HG03520 (cell line): ENCODE measurements around the gene FANK1.
"Not testable (repeated sequence)": the region's sequence is repeated elsewhere in the genome, so short reads cannot be mapped to it uniquely, and the experiment has no call there.

ENCODE experiments used
- ATAC-seq: cut with Tn5 transposase; IDR thresholded peaks from one replicate; pipeline ENCODE4 v1.9.1; 2021; ENCODE audit warnings: mild to moderate bottlenecking, moderate library complexity; ENCODE audit not compliant: unreplicated experiment

FANK1 gene

DNA sequence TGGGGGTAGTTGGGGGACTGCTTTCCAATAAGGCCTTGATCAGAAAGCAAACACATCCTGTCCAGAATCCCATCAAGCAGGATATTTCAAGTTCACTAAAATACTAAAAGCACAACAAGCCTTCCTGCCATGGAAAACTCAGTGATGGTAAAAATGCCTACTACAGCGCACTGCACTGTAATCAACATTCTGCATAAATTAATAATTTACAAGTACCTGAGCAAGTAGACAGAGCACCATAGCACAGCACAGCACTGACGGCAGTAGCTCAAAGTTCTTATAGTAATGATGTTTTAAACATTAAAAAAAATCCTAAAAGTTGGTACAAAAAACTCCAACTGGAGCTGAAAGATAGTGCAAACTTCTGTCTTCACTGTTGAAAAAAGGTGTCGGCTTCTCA lies 120.5 kb downstream of the FANK1 start:
- no peak for ATAC-seq

DNA sequence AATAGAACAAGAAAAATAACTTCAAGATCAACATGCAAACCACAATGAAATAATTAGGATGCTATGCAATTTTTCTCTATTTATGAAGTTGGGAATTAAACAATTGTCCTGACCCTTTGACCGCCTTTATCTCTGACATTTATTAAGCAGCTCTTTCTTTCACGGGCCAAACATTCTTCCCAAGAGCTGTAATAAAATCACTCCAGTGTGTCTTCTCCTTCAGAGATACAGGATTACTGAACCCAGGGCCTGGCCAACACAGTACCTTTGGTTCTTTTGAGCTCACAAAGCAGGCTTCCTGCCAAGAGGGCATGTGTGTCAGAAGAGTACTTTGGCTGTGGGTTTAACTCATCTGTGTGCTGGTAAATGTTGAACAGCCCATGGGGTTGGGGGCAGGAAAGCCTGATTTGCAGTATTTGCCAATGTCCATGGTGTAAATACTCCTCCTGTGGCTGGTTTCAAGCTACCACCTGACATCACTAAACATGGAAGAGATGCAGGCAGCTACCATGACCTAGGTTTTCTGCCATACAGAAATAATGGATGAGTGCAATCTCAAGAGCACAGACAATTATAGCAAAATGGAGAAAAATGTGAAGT lies 121.7 kb downstream of the FANK1 start:
- ATAC-seq, result no peak

DNA sequence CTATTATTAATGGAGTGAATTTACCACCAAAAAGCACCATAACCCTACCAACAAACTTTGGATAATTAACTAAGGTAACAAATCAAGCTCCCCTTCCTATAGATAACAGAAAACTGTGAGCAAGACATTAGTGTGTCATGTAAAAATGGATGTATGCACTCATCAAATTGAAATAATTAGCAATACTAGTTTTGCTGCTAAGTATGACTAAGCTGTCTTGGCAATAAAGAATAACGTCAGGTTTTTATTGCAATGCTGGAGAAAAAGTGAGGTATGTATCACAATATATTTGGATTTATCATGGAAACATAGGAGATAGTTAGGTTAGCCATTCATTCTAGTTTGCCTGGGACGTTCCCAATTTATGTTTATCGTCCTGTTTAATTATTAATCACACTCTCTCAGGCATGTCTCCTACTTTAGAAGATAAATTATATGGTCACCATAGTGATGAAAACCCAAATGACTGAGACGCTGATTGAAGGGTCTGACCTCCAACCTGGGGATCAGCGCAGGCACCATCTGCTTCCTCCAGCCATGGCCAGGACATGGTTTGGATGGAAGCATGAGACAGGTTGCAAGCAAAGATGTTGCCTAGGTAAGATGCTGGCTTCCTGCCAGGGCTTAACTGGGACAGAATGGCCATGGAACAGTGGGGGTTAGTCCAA lies 125.6 kb downstream of the FANK1 start:
- ATAC-seq, result no peak

DNA sequence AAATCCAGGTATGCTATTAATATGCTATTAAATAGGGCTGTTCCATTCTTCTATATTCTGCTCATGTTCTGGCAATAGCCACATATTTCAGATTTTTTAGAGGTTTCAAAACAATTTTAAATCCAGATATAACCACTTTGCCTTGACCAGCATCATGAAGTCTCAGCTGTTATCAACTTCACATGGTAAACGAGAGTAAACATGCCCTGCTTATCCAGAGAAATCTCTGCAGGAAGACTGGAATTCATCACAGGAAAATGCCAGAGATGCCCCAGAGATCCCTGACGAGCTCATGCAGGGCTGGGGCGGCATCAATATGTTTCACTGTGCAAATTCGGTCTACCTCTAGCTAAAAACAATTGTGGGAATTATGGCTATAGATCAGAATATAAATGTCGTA lies 126.5 kb downstream of the FANK1 start:
- no peak for ATAC-seq

DNA sequence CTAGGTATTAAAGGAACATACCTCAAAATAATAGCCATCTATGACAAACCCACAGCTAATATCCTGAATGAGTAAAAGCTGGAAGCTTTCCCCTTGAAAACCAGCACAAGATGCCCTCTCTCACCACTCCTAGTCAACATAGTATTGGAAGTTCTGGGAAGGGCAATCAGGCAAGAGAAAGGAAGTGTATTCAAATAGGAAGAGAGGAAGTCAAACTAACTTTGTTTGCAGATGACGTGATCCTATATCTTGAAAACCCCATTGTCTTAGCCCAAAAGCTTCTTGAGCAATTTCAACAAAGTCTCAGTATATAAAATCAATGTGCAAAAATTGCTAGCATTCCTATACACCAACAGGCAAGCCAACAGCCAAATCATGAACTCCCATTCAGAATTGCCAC lies 131.3 kb downstream of the FANK1 start:
- ATAC-seq, result no peak

DNA sequence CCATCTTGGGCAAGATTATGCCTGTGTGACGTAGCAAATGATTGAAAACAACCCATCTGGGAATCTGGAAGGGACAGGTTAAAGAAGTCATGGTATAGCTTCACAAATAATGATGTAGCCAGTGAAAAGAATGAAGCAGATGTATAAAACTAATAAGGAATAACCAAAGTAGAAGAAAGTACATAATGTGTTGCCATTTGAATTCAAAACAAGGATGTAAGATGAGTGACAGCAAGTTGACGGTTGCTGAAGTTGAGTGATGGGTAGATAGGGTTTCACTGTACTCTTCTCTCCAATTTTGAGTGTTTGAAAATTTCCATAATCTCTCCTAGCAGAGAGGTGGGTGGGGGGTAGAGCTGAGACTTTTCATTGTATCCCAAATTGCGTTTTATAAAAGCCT lies 133.6 kb downstream of the FANK1 start:
- ATAC-seq, result no peak

DNA sequence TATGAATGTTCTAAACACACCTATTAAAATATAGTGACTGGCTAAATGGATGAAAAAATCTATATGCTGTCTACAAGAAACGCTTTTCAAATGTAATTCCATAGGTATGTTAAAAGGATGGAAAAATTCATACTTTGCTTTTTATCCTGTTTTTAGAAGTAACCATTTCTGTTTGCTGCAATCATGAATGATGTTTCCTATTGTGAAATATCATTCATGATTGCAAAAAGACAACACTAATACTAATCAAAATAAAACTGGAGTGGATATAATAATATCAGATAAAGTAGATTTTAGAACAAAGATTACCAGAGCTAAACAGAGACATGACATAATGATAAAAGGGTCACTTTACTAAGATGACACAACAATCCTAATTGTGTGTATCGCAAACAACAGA lies 138.2 kb downstream of the FANK1 start:
- ATAC-seq, result no peak

DNA sequence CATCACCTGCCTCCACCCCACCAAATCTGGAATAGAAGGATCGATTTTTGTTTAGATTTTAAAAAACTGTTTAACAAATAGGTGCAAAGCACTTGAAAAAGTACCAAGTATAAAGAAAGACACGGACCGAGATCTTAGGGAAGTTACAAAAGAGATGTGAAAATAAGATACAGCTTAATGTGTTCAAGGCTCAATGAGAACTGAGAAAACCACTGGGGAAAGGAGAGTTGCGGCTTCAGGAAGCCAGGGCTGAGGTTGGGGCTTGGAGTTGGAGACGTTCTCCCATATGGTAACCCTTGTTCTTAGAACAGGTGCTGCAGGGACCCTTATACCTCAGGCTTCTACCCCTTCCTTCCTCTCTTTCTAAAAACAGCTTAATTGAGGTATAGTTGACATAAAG lies 140.2 kb downstream of the FANK1 start:
- ATAC-seq, result no peak

DNA sequence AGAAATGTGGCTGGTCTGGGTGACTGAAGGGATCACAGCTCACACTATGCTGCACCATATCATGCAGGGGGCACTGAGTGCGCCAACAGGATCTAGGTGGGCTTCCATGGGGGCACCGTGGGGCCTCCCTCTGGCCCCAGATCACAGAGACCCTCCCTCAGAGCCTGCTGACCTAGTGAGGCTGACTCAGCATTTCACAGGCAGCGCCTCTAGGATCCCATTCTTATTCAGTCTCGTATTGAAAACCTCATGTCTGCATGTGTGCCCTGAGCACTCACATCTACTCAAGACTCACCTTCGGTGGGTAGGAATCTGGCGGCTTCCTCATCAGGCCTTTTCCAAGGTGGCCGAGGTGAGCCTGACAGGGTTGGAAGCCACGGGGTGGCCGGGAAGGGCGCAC lies 141.6 kb downstream of the FANK1 start:
- ATAC-seq, result no peak

DNA sequence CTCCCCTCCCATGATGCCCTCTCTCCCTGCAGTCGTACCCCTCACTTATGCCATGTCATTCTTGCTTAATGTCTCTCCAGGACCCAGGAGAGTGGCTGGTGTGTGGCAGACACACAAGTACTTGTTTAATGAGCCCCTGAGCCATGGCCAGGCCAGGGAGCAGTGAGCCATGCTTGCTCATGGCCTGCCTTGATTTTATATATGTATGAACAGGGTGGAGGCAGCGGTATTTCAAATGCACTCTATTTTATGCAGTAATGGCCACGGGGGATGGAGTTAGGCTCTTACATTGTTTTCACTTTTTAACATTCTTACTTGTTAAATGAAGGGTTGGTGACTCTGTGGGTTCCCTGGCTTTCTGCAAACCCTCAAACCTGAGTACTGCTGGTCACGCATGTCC lies 144.8 kb downstream of the FANK1 start:
- no peak for ATAC-seq

DNA sequence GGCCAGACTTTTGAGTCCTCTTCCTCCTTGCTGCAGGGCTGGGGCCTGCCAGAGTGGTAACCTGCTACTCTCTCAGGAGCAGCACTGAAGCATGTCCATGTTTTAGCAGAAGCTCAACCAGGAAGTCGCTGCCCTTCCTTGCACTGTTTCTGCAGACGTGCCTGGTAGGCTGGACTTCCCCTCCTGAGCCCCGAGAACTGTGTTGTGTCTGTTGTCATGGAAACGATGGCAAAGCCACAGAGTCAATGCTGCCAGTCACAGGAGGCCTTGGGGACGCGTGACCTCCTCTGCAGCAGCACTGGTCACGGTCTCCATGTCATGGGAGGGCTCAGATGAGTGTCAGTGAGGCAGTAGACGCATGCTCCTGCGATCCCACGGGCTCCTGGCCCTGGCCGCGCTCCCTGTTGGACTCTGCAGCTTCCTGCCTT lies 145.5 kb downstream of the FANK1 start:
- ATAC-seq, result peak; percentile 99

DNA sequence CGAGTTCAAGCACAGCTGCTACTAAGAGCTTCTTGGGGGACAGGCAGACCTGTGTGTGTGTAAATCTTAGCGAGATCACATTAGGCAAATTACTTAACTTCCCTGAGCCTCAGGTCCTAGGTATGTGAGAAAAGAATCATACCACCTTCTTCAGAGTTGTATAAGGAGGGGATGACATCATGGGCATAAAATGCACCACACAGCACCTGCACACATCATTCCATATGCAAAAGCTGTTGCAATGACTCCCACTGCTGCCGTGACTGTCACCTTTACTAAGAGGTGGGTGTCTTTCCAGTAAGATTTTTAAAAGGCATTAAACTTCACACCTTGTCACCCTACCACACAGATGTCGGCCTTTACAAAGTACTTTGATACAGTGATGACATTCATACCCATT lies 146.0 kb downstream of the FANK1 start:
- no peak for ATAC-seq

DNA sequence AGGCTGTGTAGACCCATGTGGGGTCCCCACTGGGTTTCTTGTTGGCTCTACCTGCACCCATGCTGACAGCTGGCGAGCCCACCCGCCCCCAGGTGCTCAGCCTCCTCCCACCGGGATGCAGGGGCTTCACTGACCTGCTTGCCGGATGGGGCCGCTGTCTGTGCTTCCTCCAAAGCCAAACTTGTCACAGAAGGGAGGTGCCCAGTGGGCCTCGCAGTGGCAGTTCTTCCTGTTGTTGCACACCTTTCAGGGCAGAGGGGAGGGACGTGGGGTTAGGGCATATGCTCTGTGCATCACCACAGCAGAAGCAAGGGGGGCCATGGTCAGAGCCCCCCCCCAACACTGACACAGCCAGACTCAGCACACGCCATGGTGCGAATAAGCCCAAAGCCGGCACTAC lies 146.5 kb downstream of the FANK1 start:
- ATAC-seq, result no peak

DNA sequence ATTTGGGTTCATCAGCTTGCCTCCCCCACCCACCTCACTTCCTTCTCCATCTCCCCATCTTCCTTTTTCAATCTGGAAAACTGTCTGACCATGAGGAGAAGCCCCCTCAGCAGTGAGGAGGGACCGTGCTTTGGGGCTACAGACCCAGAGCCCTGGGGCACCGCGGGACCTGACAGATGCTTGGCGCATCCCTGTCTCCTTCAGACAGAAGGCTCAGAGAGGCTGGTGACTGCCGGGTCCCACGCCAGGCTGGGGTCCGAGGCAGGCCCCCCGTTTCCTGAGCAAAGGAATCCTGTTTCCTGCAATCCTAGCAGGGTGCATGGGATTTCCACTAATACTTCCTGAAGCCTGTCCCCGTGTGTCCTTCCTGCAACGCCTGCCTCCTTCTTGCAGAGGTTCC lies 147.0 kb downstream of the FANK1 start:
- no peak for ATAC-seq

DNA sequence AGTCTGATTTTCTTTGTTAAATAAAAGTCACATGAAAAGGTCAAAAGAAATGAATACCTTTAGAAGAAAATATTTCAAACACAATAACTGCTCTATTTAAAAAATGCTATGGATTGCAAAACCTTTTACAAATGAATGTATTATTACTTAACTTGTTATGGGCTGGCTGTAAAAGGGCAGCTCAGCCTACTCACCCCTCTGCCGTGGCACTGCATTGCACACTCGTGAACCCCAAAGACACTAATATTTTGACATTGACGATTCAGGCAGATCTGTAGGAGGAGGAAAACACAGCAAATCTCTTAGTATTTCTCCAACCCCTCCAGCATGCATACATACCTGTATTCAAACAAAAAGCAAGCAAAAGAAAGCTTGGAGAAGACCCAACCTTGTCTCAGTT lies 149.5 kb downstream of the FANK1 start:
- ATAC-seq, result no peak

DNA sequence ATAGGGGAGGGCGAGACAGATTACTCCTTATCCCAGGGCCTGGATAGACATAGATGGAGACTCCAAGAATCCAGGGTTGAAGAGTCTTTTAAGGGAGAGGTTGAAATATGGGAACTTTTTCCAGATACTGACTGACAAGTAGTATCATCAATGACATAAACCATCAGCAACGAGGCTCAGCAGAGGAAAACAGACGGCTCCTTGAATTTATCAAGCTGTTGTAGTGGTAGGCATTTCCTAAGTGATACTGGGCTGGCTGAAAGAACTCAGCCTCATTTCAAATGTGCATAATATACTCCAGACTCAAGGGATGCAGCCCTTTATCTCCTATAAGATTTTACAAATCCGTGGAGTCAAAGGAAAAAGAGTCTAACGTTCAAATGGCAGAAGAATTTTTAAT lies 150.5 kb downstream of the FANK1 start:
- no peak for ATAC-seq

DNA sequence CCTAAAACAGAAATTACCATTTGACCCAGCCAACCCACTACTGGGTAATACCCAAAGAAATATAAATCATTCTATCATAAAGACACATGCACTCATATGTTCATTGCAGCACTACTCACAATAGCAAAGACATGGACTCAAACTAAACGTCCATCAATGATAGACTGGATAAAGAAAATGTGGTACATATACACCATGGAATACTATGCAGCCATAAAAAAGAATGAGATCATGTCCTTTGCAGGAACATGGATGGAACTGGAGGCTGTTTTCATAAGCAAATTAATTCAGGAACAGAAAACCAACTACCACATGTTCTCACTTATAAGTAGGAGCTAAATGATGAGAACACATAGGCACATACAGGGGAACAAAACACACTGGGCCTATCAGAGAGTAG lies 151.4 kb downstream of the FANK1 start:
- ATAC-seq, result not testable (repeated sequence)

DNA sequence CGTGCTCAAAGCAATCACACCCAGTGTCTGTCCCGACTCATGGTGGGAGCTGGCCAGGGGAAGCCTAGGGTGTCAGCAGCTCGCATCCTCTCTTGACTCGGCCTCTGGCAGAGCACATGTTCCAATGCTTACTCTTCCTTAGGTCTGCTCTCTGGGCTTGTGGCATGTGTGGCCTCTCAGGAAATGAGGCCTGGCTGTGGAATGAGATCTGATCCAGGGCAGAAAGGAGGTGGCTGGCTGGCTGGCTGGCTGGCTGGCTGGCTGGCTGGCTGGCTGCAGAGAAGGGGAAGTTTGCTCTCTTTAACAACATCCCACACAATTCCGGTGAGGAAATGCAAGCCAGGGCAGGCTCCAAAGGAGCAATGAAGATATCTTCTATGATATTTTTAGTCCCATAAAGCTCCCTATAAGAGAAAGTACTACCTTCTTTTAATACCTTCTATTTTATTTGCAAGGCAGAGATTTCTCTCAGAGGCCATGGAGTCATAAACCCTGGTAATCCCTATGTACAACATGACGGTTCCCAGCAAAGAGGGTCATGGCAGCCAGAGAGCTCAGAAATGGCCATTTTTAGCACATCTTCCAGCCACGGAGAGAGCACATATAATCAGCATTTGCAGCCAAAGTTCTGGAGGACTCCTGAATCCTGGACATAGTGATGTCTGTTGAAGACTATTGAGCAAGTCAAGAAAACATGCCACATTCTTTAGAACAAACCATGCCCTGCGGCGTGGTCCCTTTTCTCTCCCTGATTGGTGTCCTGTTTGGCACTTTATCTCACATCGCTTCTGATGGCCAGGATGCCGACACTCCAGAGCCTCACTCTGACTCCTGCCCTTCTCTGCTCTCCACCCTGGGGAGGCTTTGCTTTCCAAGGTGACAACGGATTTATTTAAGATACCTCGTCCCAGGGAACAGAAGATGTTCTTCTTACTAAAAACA lies 153.7 kb downstream of the FANK1 start:
- ATAC-seq, result no peak

DNA sequence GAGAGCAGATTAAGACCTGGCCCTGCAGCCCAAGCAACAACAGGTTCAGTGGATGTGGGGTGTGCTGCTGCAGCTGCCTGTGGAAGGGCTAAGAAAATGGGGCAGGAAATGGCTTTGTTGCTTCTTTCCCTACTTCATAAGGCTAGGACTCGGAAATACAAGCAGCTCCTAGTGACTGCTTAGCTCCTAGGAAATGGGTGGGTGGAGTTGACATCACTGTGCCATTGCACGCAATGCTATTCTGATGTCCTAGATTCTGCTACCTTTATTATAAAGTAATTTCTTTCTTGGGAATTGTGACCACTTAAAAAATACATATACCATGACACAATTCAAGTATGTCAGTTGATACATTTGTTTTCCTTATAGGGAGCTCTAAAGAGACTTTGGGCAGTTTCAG lies 155.8 kb downstream of the FANK1 start:
- ATAC-seq, result no peak

DNA sequence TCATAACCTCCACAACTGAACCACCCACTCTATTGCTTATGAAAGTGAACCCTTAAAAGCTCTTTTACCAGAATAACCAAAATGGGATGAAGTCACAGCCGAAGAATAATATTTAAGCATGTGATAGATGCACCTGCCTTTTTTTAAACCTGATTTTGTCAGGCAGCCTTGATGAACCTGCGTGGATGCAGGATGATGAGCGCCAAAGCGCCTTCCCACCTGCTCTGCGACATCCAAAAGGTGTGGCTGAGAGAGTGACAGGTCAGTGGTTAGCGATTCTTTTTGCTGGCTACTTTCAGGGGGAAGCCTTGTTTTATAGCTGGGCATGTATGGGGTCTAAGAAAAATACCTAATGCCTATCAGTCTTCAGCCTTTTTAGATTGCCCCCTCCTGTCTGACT lies 157.8 kb downstream of the FANK1 start:
- no peak for ATAC-seq

DNA sequence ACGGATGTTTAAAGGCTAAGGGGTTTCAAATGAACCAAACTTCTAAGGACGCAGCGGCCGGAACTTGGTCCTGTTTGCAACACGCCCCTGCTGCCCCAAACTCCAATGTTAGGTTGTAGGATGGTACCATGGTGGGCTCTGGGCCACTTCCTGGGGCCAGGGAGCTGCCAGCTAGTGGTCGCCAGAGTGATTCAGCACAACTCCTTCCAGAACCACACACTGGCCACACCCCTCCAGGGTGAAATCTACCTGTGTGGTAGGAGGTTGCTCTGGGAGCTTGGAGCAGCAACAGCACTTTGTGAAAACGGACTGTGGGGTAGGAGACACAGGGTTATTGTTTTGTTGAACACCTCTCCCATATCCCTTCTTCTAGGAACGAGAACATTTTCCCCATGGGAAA lies 161.1 kb downstream of the FANK1 start:
- no peak for ATAC-seq

DNA sequence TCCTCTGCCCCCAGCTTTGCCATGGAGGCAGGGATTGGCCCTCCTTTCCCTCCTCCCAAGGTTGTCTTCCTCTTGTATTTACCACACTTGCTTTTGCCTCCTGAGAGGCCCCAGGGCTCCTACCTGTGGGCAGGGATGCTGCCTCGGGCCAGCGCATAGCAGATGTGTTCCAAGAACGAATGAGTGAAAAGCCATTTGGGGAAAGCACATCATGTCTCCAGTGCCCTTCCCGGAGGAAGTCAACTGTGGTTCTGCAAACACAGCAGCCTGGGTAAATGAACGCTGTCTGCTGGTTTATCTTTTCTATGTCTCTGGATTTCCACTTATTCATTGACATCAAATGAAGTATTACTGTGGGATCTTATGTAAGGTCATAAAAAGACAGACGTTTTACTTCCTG lies 161.7 kb downstream of the FANK1 start:
- ATAC-seq, result no peak
